ENCODE data around the gene KRTAP10-3.

GRCh38 chr21:44556879-44557278 lies 1.7 kb downstream of the KRTAP10-3 start:
- TF ChIP-seq POLR2A (IDR thresholded peaks at IDR 0.05) (no peak), CTCF (IDR thresholded peaks at IDR 0.05) (no peak)

All from right lobe of liver (tissue), 4 donors.